SIG-M5 treated with dmso at 0.1 percent for 504 hours (cell line): ENCODE measurements around the gene ZNF471.

ENCODE experiments used
- DNase-seq: peaks from one replicate; lab custom pipeline; 2025; ENCODE audit not compliant: unreplicated experiment; lab: John Stamatoyannopoulos, UW

ZNF471 gene

DNA sequence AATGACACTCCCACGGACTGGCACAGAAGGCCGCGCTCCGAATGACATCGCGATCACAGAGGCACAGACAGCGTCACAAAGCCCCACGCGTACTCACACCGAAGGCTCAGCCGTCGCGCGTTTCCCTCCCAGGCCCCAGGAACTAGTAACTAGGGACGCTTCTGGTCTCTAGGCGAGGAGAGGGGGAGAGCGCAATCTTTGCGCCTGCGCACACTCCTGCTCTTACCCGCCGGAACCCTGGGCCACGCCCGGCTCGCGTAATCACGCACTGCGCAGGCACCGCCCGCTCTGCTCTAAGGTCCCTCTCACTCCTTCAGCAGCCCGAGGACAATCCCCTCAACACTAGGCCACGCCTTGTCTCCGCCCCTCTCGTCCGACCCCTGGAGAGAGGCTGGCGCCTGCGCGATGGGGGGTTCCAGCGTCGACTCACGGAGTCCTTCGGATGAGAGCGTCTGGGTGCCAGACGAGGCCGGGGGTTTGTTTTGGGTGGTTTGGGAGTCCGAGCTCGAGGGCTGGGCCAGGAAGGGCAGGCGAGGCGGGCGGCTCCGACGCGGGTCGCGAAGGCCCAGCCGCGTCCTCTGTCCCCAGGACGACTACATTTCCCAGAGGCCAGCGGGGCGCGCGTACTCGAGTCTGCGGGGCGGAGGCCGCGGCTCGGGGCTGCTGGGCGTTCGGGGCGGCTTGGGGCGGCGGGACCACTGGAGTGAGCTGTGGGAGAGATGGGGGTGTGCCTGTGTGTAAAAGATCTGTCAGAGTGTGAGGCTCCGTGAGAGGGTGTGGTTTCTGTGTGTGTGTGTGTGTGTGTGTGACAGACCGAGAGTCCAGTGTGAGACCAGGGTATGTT is at the start of gene ZNF471:
Gene ZNF471 (plus strand): TSS at position 410 of the 844 bp plus-strand sequence. CDS start 3,717 bp downstream, outside the sequence.
- DNase-seq: no peak

DNA sequence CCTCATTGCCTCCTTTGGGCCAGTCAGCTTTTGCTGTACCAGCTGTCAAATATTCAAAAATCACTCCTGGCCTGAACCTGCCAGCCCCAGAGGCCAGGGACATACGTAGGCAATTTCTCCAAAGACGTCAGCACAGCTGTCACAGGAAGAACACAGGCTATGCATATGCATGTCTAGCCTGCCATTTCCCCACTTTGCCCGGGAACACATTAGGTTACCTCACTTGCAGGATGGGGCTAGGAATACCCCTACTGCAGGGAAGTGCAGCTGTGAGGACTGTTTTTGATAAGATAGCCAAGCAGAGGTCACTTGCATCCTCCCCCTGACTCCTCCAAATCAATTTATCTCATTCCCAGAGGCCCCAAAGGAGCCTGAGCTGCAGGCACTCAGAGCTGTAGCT is 33.3 kb upstream of the ZNF471 start:
- no peak for DNase-seq

GRCh38 chr19:56476093-56476492 is 31.6 kb upstream of the ZNF471 start:
- DNase-seq: no peak

DNA sequence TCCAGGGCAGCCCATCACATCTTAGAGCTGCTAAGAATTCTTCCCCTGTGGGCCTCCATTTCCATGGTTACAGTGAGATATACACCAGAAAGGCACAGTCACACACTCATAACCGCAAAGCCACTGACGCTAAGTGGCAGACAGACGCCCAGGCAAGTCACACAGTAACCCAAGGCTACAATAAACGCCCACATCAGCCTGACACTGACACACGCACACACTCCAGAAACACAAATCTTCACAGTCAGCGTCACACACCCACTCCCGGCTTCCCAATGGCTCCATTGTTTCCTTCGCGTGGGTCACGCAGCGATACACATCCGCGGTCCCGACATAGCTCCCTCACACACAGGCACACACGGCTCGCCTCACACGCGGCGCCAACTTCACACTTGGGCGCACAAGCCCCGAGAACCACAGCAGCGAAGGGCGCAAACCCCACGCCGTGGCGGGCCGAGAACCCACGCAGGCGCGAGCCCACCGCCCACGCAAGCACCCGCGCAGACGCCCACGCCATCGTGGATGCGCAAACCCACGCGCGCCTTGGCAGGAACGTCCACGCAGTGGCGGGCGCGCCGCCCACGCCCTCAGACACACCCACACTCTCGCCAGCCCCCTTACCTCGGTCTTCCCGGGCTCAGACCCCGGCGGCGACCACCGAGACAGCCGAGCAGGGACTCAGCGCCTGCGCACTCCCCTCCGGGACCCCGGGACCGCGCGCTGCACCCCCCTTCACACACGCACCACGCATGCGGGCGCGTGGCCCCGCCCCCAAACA is 30.8 kb upstream of the ZNF471 start, which contains the start of gene ZNF667:
Gene ZNF667 (minus strand): TSS at position 695 of the 778 bp plus-strand sequence. CDS start 14,975 bp downstream, outside the sequence.
- no peak for DNase-seq

DNA sequence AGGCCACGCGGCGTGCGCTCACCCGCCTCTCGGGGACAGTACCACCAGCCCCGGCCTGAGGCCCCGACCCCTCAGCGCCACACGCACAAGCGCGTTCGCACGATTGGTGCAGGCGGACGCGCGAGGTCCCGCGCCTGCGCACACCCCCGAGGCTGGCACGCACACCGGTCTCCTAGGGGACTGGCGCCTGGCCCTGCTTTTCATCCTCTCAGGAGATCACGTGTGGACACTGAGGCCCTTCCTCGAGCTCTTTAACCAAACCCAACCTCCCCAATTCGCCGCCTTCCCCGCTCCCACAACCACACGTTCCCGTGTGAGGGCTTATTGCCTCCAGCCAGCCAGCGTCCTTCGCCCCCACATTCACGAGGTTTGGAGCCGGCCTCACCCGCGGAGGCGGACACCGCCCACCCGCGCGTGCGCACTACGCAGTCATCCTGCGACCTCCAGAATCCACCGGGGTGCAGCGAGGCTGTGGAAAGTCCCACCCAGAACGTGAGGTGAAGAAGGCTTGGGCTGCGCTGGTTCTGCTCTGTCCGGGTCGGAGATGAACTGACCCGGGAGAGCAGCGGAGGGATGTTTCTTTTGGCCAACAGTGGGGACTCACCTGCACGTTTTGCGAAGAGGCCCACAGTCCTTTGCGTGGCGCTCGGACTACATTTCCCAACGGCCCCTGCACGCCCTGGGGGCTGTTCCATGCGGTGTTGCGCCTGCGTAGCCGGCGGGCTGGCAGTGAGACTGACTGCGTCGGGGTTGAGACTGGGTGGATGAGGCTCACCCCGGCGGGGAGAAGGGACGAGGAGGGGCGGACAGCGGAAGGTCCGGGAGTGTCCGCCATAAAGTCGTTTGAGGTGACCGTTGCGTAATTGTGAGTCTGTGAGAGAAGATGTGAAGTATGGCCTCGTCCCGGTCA is 30.0 kb upstream of the ZNF471 start:
- DNase-seq: no peak

- DNase-seq: no peak
Observed at GRCh38 chr19:56491399-56491798, 16.3 kb upstream of the ZNF471 start.

DNA sequence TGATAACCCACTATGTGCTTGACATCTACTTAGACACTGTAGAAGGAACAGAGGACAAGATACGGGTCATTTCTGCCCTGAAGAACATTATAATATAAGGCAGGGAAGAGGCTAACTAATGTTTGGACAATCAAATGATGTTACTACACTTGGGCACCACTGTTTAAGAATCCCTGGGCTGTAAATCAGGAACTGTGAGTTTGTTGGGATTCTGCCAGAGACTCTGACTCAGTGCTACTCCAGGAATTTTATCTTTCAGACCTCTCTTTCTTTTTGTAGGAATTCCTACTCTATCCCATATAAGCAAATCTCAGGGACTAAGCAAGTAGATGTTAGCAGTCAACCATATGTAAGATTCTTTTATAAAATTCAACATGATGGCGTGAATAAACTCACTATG is 3.1 kb upstream of the ZNF471 start:
- DNase-seq: no peak

- DNase-seq: no peak
Observed at GRCh38 chr19:56508290-56508778, 679 bp downstream of the ZNF471 start.

GRCh38 chr19:56525214-56525860 is 17.7 kb downstream of the ZNF471 start:
- no peak for DNase-seq

GRCh38 chr19:56537442-56537841 is 29.8 kb downstream of the ZNF471 start:
- DNase-seq: no peak

DNA sequence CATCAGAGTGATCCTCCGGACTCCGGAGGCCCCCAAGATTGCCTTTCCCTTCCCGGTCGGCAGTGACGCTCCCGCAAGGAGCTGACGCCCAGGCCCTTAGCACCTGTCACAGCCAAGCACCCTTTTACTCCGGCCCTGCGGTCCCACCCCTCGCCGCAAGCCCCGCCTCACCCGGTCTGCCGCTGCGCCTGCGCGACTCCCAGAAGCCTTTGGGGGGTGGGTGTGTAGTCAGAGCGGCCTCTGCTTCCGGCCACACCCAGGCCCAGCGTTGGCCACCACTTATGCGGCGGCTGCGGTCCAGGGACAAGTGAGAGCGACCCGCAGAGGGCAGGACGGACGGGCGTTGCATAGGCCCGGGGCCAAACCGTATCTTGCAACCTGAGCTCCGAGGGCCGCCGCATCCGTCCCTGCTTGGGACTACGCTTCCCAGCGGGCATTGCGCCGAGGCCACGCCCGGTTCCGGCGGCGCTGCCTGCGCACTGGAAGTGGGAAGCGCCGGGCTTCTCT is 30.7 kb downstream of the ZNF471 start:
- DNase-seq: no peak

DNA sequence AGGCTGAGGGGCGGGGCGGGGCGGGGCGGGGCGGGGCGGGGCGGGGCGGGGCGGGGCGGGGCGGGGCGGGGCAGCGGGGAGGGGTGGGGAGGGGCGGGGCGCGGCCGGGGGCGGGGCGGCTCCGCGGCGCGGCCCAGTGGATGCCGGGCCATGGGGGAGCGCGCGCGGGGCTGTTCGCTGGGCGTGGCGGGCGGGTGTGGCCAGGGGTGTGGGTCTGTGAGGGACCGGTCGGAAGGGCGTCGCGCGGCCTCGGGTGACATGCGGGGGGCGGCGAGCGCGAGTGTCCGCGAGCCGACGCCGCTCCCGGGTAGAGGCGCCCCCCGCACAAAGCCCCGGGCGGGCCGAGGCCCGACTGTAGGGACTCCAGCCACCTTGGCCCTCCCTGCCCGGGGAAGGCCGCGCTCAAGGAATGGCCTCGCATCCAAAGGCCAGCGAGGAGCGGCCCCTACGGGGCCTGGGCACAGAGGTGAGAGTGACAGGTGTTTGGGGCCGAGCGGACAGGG is 31.2 kb downstream of the ZNF471 start, which contains the start of gene ZFP28:
Gene ZFP28 (plus strand): TSS at position 188 of the 503 bp plus-strand sequence. CDS start 71 bp downstream, at position 259.
- no peak for DNase-seq

DNA sequence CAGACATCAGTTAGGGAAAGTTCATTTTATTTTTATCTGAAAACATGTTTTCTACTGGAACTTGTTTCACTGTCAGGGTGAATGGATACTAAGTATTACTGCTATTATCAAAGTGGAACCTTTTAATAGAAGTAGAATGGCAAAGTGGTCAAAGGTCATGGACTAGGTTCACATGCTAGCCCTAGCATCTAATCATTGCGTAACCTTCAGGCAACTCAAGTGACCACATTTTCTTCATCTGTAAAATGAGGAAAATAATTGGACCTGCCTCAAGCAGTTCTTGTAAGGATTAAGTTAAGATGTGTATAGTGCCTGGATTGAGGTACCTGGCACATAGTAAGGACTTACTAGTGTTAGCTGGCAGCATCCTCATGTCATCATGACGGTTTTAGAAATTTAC is 36.1 kb downstream of the ZNF471 start:
- DNase-seq: no peak

GRCh38 chr19:56547535-56547934 is 39.9 kb downstream of the ZNF471 start:
- no peak for DNase-seq

- no peak for DNase-seq
Observed at GRCh38 chr19:56554272-56554869, 46.7 kb downstream of the ZNF471 start.

DNA sequence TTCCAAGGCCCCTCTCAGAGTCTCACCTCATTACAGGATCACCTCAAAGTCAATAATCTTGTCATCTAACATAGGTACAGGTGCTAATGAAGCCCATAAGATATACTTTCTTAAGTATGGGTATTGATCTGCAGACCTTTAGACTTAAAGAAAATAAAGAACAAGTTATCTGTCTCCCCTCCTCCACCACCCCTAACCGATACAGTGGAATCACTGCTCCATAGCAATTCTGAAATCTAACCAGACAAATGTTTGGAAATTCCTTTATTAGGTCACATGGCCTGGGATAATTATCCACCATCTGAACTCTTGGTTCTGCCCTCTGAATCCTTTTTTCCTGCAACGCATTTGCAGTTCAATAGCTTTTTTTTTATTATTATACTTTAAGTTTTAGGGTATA is 55.1 kb downstream of the ZNF471 start:
- DNase-seq: no peak

DNA sequence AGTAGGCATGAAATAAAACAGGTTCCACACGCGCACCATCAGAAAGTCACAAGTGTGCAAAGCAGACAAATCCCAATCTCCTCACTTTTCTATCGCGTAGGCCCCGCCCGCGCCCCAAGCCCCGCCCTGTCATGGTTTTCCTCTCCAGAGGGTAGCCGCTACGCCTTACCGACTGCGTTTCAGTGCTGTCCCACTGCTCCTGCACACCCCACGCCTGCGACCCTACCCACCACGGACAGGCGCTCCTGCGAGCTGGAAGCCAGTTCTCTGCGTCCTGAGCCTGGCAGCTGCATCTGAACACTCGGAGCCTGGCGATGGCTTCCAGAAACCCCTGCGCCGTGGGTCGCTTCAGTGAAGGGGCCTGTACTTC is 59.2 kb downstream of the ZNF471 start:
- DNase-seq: no peak

- DNase-seq: no peak
Observed at GRCh38 chr19:56567274-56568120, 59.8 kb downstream of the ZNF471 start, which contains the start of gene ZNF470. TSS of gene ZNF470 (plus strand) at chr19:56567468. CDS start at chr19:56570312, 2,844 bp downstream.
